ENCODE measurements around the gene SETD1A.

DNA sequence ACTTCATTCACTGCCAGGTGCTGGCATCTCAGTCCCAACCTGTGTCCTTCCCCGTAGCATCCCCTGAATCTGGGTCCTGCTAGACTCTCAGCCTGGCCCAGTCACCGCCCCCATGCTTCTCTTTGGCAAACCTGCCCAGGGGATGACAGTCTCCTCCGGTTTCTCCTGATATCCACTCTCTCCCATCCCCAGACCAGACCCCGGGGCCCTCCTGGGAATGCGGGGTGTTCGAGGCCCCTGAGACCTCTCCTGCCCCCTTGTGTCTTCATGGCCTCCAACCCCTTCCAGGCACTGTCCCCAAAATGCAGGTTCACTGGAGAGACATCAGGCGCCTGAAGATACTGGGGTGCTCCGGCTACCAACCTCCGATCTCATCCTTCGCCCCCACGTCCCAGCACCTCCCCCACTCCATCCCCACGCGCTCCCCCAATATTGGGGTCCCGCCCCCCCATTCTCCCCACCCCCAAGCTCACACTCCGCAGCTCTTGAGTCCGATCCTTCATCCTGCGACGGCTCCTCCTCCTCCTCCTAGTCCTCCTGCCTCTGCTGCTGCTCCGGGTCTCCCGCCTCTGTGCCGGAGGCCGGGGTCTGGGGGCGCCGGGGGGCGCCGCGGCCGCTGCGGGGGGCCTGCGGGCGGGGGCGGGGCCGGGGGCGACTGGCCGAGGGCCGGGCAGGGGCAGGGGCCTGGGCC, 52.5 kb downstream of the SETD1A start:
- TF ChIP-seq, protein P1, sequence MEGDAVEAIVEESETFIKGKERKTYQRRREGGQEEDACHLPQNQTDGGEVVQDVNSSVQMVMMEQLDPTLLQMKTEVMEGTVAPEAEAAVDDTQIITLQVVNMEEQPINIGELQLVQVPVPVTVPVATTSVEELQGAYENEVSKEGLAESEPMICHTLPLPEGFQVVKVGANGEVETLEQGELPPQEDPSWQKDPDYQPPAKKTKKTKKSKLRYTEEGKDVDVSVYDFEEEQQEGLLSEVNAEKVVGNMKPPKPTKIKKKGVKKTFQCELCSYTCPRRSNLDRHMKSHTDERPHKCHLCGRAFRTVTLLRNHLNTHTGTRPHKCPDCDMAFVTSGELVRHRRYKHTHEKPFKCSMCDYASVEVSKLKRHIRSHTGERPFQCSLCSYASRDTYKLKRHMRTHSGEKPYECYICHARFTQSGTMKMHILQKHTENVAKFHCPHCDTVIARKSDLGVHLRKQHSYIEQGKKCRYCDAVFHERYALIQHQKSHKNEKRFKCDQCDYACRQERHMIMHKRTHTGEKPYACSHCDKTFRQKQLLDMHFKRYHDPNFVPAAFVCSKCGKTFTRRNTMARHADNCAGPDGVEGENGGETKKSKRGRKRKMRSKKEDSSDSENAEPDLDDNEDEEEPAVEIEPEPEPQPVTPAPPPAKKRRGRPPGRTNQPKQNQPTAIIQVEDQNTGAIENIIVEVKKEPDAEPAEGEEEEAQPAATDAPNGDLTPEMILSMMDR (IDR thresholded peaks at IDR 0.05): peak; percentile 36
- TF ChIP-seq EZH2phosphoT487 (IDR thresholded peaks at IDR 0.05): no peak
